Upper lobe of left lung (tissue), 4 donors: Measurements from ENCODE around the gene KDELR1.

Experiments used
- POLR2AphosphoS5 ChIP-seq, 2 donors: sonication (generic); formaldehyde crosslinking; IDR thresholded peaks; one replicate each; pipeline ENCODE4 v1.5.1; 2017; ENCODE audit warnings: antibody characterized with exemption in 2 of 2
- TF ChIP-seq, protein P1 (sequence below), 6 experiments: fragments of 450-650 bp in 4 of 6; fragments of 200-600 bp in 2 of 6; sonication (generic) in 2 of 6; IDR thresholded peaks; one replicate each; pipeline ENCODE4 v1.5.1; 2016 to 2019; ENCODE audit warnings: antibody characterized with exemption in 6 of 6

- TF ChIP-seq, protein P1, sequence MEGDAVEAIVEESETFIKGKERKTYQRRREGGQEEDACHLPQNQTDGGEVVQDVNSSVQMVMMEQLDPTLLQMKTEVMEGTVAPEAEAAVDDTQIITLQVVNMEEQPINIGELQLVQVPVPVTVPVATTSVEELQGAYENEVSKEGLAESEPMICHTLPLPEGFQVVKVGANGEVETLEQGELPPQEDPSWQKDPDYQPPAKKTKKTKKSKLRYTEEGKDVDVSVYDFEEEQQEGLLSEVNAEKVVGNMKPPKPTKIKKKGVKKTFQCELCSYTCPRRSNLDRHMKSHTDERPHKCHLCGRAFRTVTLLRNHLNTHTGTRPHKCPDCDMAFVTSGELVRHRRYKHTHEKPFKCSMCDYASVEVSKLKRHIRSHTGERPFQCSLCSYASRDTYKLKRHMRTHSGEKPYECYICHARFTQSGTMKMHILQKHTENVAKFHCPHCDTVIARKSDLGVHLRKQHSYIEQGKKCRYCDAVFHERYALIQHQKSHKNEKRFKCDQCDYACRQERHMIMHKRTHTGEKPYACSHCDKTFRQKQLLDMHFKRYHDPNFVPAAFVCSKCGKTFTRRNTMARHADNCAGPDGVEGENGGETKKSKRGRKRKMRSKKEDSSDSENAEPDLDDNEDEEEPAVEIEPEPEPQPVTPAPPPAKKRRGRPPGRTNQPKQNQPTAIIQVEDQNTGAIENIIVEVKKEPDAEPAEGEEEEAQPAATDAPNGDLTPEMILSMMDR (IDR thresholded peaks at IDR 0.05) = no peak
- TF ChIP-seq POLR2AphosphoS5 (IDR thresholded peaks at IDR 0.05) = no peak
Measured at GRCh38 chr19:48353677-48354076, 37.7 kb downstream of the KDELR1 start.
